GM12865 (cell line): Measurements from ENCODE around the gene PEX26.

Experiments used
- DNase-seq: peaks from one replicate; pipeline ENCODE4 v3.0.0; 2010; ENCODE audit warnings: low read depth
- H3K4me3 ChIP-seq: 2 replicates; pipeline ENCODE4 v1.5.1; 2011; ENCODE audit warnings: mild to moderate bottlenecking, low read depth, low read length, control low read depth
- CTCF ChIP-seq: IDR thresholded peaks from 2 replicates; pipeline ENCODE4 v1.5.1; 2011; ENCODE audit warnings: low read length, control low read depth, low read depth, inconsistent platforms; ENCODE audit not compliant: insufficient read depth; ENCODE audit errors: missing control alignments

PEX26 gene

GRCh38 chr22:18144105-18144504 is 66.3 kb downstream of the PEX26 start:
- H3K4me3 ChIP-seq = no peak overlapping the region
- no peak for TF ChIP-seq CTCF
- DNase-seq = no peak

- no peak for DNase-seq
- no peak for TF ChIP-seq CTCF
- H3K4me3 ChIP-seq = no peak overlapping the region
Observed at GRCh38 chr22:18145676-18146388, 68.0 kb downstream of the PEX26 start.

DNA sequence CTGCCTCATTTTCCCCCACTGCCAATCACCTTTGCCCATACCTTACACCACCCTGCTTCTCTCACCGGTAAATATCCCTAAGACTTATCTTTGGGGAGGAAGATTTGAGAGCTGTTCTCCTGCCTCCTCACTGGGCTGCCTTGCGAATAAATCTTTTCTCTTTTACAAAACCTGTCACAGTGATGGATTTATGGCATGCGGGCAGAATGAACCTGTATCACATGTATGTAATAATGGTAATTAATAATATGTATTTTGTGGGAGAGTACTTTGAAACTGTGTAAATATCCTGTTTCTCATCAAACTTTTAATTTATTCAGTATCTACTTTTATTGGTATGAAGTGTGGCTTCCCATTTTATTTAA is 68.6 kb downstream of the PEX26 start:
- DNase-seq = no peak
- H3K4me3 ChIP-seq = no peak overlapping the region
- TF ChIP-seq CTCF = no peak

DNA sequence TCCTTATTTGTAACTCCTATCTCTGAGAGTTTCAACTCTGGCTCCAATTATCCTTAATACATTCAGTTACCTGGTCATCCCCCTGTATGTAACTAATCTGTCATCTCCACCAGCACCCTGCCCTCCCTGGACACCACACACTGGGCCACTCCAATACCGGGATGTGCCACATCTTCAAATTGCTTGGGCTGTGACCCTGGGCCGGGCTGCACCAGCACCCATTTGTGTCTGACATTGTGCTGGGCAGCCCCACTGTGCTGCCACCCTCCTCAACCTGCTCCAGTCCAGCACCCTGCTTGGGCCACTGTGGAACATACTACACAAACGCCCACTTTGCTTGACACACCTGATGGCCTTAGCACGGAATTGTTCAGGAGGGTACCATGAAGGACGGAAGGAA is 70.0 kb downstream of the PEX26 start:
- TF ChIP-seq CTCF = no peak
- no peak overlapping the region for H3K4me3 ChIP-seq
- no peak for DNase-seq

DNA sequence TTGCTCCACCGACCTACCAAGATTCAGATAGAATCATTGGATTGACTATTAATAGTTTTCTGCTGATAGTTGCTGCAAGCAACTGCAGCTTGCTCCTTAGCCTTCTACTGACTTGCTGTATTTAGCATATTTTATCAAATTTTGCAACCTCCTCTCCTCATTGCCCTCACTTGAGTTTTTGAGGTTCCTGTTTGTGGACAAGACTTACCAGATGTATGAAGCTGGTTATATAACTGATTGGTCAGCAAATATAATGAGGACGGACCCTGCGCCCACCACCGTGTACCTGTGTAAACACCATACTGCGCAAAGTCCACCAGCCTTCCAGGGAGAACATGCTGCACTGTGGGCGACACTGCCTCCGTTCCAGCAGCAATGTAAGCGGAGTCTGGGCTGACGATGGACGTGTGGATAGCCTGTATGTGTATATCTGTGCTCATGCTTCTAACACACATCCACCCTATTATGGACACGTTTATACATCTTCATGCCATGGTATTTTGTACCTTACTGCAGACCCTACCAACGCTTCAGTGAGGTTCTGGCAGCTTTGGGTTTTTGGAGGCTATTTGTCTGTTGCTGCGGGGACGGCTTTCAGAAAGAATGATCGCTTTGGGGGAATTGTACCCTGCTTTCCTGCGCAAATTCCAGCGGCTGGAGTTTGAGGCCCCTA is 70.6 kb downstream of the PEX26 start:
- no peak overlapping the region for H3K4me3 ChIP-seq
- no peak for DNase-seq
- no peak for TF ChIP-seq CTCF

DNA sequence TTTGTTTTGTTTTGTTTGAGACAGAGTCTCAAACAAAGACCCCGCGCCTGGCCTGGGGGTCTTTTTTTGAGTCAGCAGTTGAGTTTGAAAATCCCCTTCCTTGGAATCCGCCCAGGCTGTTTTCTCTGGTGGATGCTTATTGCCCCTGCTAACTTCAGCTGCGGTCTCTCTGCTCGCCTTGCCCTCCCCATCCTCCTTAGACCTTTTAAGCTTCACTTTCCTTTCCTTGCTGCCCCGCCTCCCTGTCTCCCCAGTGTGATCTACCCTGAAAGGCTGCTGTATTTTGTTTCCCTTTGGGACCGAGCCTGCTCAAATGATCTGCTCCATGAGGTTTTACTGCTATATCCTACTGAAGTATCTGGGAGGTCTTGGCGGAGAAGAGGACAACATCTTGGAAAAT is 74.7 kb downstream of the PEX26 start:
- TF ChIP-seq CTCF = no peak
- peak; percentile 72 for DNase-seq
- peak overlapping the region; percentile 32 for H3K4me3 ChIP-seq
